Transverse colon (tissue), 4 donors: ENCODE results near the gene NOXO1. TPM values are rescaled to one million over a fixed set of nuclear protein-coding genes. Genes with fewer than 3 reads are reported as not detected.
A peak's percentile ranks its signal among the peaks of the same experiment; 100 is the strongest.

Experiments
- DNase-seq: peaks from one replicate; pipeline ENCODE4 v3.0.0-alpha.2; 2019
- H3K27ac ChIP-seq, 4 donors: fragments of 200-600 bp; sonication (generic); 2 replicates each; pipeline ENCODE4 v1.5.1; 2016 to 2018; ENCODE audit warnings: inconsistent platforms in 4 of 4
- H3K27me3 ChIP-seq: fragments of 200-600 bp; sonication (generic); 2 replicates; pipeline ENCODE4 v1.5.1; 2017; ENCODE audit warnings: inconsistent platforms
- H3K36me3 ChIP-seq, 4 donors: fragments of 200-600 bp; sonication (generic); 2 replicates each; pipeline ENCODE4 v1.5.1; 2017 to 2019; ENCODE audit warnings: inconsistent platforms in 4 of 4
- H3K4me1 ChIP-seq, 4 donors: fragments of 200-600 bp; sonication (generic); 2 replicates each; pipeline ENCODE4 v1.5.1; 2017 to 2020; ENCODE audit warnings: inconsistent platforms in 4 of 4
- H3K4me3 ChIP-seq, 4 donors: fragments of 200-600 bp; sonication (generic); 1 replicate in 1 of 4; 2 replicates in 3 of 4; pipeline versions ENCODE4 v1.5.1 to v1.6.1; 2017 to 2019; ENCODE audit warnings: inconsistent platforms in 4 of 4
- H3K9me3 ChIP-seq, 2 donors: fragments of 200-600 bp; sonication (generic); 2 replicates each; pipeline ENCODE4 v1.5.1; 2017 to 2019; ENCODE audit warnings: inconsistent platforms in 2 of 2
- EP300 ChIP-seq: sonication (generic); formaldehyde crosslinking; IDR thresholded peaks from one replicate; pipeline ENCODE4 v1.6.1; 2017; ENCODE audit warnings: antibody characterized with exemption, low read depth
- POLR2A ChIP-seq: fragments of 450-650 bp; IDR thresholded peaks from one replicate; pipeline ENCODE4 v1.6.1; 2016; ENCODE audit warnings: antibody characterized with exemption, mild to moderate bottlenecking, moderate library complexity
- POLR2AphosphoS5 ChIP-seq, 3 donors: sonication (generic); formaldehyde crosslinking; IDR thresholded peaks; one replicate each; pipeline ENCODE4 v1.6.1; 2016; ENCODE audit warnings: antibody characterized with exemption in 3 of 3
- WGBS, 2 donors: methylation state at CpG; one replicate each; pipeline ENCODE4 v1.1.5; 2018; ENCODE audit warnings: low coverage in 1 of 2; 5-methylcytosine and 5-hydroxymethylcytosine counted together
- in situ Hi-C, 4 donors: fragments of 200-750 bp; cut with MboI; loops; one replicate each; pipeline versions ENCODE4 v1.15.0 to v1.15.1; 2017; ENCODE audit warnings: low sequenced_read_pairs in 3 of 4, low pct_ligation_motif_present in 1 of 4, low pct_unique_long_range_greater_than_20kb in 1 of 4
- intact Hi-C: fragments of 100-400 bp; cut with DNase I; formaldehyde crosslinking; loops from one replicate; pipeline ENCODE4 v1.15.1; 2023; ENCODE audit warnings: low total_unique reads
- total RNA-seq, 4 donors: library from RNA; depleted of rRNA; stranded (reverse); fragments of >200 nt; gene quantifications; one replicate each; pipeline ENCODE4 v1.1.0, GENCODE V29; 2016
- TF ChIP-seq, protein P1 (sequence below), 5 experiments: fragments of 200-600 bp in 3 of 5; fragments of 450-650 bp in 2 of 5; sonication (generic) in 3 of 5; IDR thresholded peaks; 1 replicate in 2 of 5; 2 replicates in 3 of 5; pipeline ENCODE4 v1.5.1; 2016 to 2017; ENCODE audit warnings: antibody characterized with exemption in 5 of 5, inconsistent platforms in 3 of 5, mild to moderate bottlenecking in 2 of 5, moderate library complexity in 1 of 5

The NOXO1 gene
- total RNA-seq, 4 donors from 2014 or later = 4.2 to 29.8 (median 19.4) TPM

DNA sequence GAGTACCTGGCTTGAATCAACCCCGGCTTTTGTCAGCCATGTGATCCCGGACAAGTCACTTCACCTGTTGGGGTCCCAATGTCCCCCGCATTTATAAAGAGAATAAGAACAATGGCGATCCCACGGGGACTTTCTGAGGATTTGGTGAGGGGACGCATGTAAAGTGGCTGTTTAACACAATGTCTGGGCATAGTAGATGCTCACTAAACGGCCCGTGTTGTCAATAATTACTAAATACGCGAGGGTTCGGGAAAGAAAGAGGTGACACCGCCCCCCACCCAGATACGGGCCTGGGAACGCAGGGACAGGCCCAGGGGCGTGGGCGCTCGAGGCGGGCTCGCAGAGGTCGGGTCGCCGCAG lies 10.3 kb upstream of the NOXO1 start:
- Histone ChIP-seq H3K27me3 (peaks cover 34% of the 10 kb centered on the region), H3K27ac (peak overlapping the region; percentile 63 to 83 (median 76)), H3K4me1 (peaks cover 7 to 31% (median 25%) of the 10 kb centered on the region in 4 donors), H3K4me3 (peak overlapping the region; percentile 8 to 52 (median 22)), H3K9me3 (no peaks in the 10 kb centered on the region), H3K36me3 (no peaks in the 10 kb centered on the region)
- DNase-seq = no peak
- intact Hi-C loops = no loop called here
- TF ChIP-seq POLR2A (no peak), EP300 (no peak), POLR2AphosphoS5 (IDR thresholded peaks at IDR 0.05) (no peak)
- TF ChIP-seq, protein P1, sequence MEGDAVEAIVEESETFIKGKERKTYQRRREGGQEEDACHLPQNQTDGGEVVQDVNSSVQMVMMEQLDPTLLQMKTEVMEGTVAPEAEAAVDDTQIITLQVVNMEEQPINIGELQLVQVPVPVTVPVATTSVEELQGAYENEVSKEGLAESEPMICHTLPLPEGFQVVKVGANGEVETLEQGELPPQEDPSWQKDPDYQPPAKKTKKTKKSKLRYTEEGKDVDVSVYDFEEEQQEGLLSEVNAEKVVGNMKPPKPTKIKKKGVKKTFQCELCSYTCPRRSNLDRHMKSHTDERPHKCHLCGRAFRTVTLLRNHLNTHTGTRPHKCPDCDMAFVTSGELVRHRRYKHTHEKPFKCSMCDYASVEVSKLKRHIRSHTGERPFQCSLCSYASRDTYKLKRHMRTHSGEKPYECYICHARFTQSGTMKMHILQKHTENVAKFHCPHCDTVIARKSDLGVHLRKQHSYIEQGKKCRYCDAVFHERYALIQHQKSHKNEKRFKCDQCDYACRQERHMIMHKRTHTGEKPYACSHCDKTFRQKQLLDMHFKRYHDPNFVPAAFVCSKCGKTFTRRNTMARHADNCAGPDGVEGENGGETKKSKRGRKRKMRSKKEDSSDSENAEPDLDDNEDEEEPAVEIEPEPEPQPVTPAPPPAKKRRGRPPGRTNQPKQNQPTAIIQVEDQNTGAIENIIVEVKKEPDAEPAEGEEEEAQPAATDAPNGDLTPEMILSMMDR (IDR thresholded peaks at IDR 0.05) = no peak
- in situ Hi-C loops = no loop called here
- 19% methylated on average over 20 of the region's 22 CpGs; no CpG with 5 or more reads in 1 of the 2 donors for WGBS, 2 donors

DNA sequence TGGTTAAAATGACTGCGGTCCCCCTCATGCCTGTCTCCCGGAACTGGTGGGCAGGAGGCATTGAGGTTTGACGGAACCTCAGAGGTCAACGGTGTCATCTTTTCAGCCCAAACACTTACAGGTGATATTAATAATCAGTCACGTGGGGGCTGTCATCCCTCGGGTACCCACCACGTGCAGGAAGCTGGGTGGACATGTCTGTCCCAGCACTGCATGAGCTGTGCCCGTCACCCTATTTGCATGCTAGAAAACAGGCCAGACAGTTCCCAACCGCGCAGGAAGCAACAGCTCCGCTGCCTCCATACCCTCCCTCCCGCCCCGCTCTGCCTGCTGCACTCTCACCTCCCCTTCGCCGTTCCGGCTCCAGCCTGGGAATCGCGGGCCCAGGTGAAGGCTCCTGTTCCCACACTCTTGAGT lies 9.9 kb upstream of the NOXO1 start:
- Histone ChIP-seq H3K4me1 (peaks cover 8 to 33% (median 26%) of the 10 kb centered on the region in 4 donors), H3K27ac (peak overlapping the region; percentile 63 to 83 (median 76))

DNA sequence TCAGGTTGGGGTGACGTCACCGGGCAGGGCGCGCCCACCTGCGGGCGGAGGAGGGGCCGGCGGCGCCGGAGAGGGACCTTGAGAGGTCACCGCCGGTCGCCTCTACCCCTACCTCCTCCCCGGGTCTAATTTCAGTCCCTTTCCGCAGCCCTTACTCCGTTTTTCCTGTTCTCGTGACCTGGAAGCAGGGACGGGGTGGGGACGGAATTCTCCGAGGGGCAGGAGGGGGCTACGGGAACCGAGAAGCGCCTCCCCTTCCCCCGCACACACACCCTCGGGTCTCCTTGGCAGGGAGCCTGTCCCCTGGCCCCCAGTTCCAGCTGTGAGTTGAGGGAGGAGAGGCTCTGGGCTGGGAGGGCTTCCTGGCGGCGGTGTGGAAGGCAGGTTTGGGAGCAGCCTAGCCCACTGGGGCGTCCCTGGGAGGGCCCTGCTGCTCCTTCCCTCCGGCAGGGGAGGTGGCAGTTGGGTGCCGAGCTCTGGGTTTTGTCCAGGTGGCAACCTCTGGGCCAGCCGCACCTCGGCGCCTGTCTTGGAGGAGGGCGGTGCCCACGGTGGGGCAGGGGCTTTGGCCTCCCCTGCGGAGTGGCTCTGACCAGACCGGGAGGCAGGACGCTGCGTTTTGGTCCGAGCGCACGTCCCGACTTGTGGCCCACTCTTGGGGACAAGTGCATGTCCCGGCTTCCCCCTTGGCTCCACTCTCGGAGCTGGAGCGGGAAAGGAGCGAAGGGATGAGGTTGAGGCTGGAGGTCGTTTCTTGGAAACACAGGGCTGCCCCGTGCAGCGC lies 9.3 kb upstream of the NOXO1 start:
- Histone ChIP-seq H3K9me3 (no peaks in the 10 kb centered on the region), H3K36me3 (peaks cover 0 to 7% (median 0%) of the 10 kb centered on the region in 4 donors), H3K27me3 (peaks cover 34% of the 10 kb centered on the region), H3K4me3 (peak overlapping the region in 3 of 4 donors; percentile 11 to 31 (median 30)), H3K4me1 (peaks cover 14 to 39% (median 32%) of the 10 kb centered on the region in 4 donors), H3K27ac (peak overlapping the region; percentile 54 to 83 (median 60))
- peak; percentile 77 for DNase-seq
- TF ChIP-seq POLR2A (peak; percentile 41), POLR2AphosphoS5 (IDR thresholded peaks at IDR 0.05) (peak in 2 of 3 donors; percentile 20 to 29), EP300 (no peak)
- TF ChIP-seq, protein P1 (IDR thresholded peaks at IDR 0.05) = no peak
- intact Hi-C loops (no loop called here), in situ Hi-C loops (no loop called here)
- WGBS, 2 donors = 1% methylated on average over 48 of the region's 50 CpGs; no CpG with 5 or more reads in 1 of the 2 donors

More for the DNA sequence above, 9.9 kb upstream of the NOXO1 start:
- Histone ChIP-seq H3K36me3 (peaks cover 0 to 4% (median 0%) of the 10 kb centered on the region in 4 donors), H3K9me3 (no peaks in the 10 kb centered on the region), H3K27me3 (peaks cover 34% of the 10 kb centered on the region), H3K4me3 (peak overlapping the region in 2 of 4 donors; percentile 24 to 52)
- intact Hi-C loops (no loop called here), in situ Hi-C loops (no loop called here)
- WGBS, 2 donors = 7% methylated on average over 18 of the region's 18 CpGs; no CpG with 5 or more reads in 1 of the 2 donors
- TF ChIP-seq EP300 = no peak
- TF ChIP-seq POLR2AphosphoS5 (IDR thresholded peaks at IDR 0.05) = peak in 1 of 3 donors; percentile 27
- DNase-seq = peak; percentile 79

DNA sequence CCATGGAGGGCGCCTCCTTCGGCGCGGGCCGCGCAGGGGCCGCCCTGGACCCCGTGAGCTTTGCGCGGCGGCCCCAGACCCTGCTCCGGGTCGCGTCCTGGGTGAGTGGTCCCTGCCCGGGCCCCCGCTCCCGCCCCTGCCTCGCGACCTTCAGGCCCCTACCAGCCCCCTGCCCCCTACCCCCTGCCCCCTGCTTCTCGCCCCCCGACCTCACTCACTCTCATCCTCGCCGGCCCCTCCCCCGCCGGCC lies 8.8 kb upstream of the NOXO1 start:
- no peak for DNase-seq
- H3K4me3 ChIP-seq = peak overlapping the region in 2 of 4 donors; percentile 30 to 31
- H3K36me3 ChIP-seq = peaks cover 0 to 7% (median 0%) of the 10 kb centered on the region in 4 donors
- H3K27me3 ChIP-seq = peaks cover 34% of the 10 kb centered on the region
- intact Hi-C loops (no loop called here), in situ Hi-C loops (no loop called here)
- no CpG with 5 or more reads among the region's 25 CpGs for WGBS, 2 donors
- no peaks in the 10 kb centered on the region for H3K9me3 ChIP-seq
- TF ChIP-seq POLR2AphosphoS5 (IDR thresholded peaks at IDR 0.05) (no peak), EP300 (no peak), POLR2A (no peak)
- TF ChIP-seq, protein P1 (IDR thresholded peaks at IDR 0.05) = no peak
- H3K27ac ChIP-seq = no peak overlapping the region
- peaks cover 18 to 44% (median 38%) of the 10 kb centered on the region in 4 donors for H3K4me1 ChIP-seq
